K562 (cell line): ENCODE results near the gene TMPO. TPM values are rescaled to one million over a fixed set of nuclear protein-coding genes. Genes with fewer than 3 reads are reported as not detected.

Source experiments
- ERF ChIP-seq: fragments of 450-650 bp; formaldehyde crosslinking; IDR thresholded peaks from 2 replicates; pipeline ENCODE4 v1.4.0; 2020; ENCODE audit warnings: mild to moderate bottlenecking, mixed read lengths
- GABPB1 ChIP-seq: sonication (generic); formaldehyde crosslinking; IDR thresholded peaks from 2 replicates; pipeline ENCODE4 v1.8.0; 2022; ENCODE audit warnings: mild to moderate bottlenecking, missing genetic modification reagents
- HMG20B ChIP-seq: fragments of 250-450 bp; sonication (Bioruptor Pico); IDR thresholded peaks from 2 replicates; pipeline ENCODE4 v1.5.0; 2021; ENCODE audit warnings: mild to moderate bottlenecking
- MYC ChIP-seq, 2 experiments: fragments of 250-450 bp in 1 of 2; sonication (Bioruptor Pico) in 1 of 2; IDR thresholded peaks; 2 replicates each; pipeline versions ENCODE4 v1.5.1 to v1.6.1; 2012 to 2021; ENCODE audit warnings: low read depth in 2 of 2, borderline replicate concordance in 1 of 2, improper control_type of control experiment in 1 of 2, low read length in 1 of 2, mild to moderate bottlenecking in 1 of 2, moderate library complexity in 1 of 2
- POLR2B ChIP-seq: fragments of 450-650 bp; IDR thresholded peaks from 2 replicates; pipeline ENCODE4 v1.6.1; 2018; ENCODE audit warnings: low read depth; ENCODE audit not compliant: partially characterized antibody
- TAF1 ChIP-seq: IDR thresholded peaks from 2 replicates; pipeline ENCODE4 v1.6.1; 2011; ENCODE audit warnings: mild to moderate bottlenecking, low read length, moderate library complexity; ENCODE audit not compliant: insufficient read depth, control insufficient read depth, severe bottlenecking; ENCODE audit errors: extremely low read depth
- polyA plus RNA-seq, 8 experiments: library from polyadenylated mRNA; depleted of rRNA in 4 of 8; stranded (reverse) in 5 of 8; unstranded in 3 of 8; fragments of >200 nt; fragmentation: Nextera tagmentation in 2 of 8; fragmentation: Illumina TruSeq in 1 of 8; extraction: Ambion mirVana in 2 of 8; extraction: Trizol in 1 of 8; gene quantifications; 2 replicates each; pipeline versions ENCODE4 v1.2.1 to v1.2.3, GENCODE V29; 2011 to 2014; ENCODE audit warnings: inconsistent platforms in 1 of 8, missing spikeins in 1 of 8
- total RNA-seq, 7 experiments: library from RNA; depleted of rRNA in 6 of 7; stranded (reverse); fragments of >200 nt in 6 of 7; fragmentation: Illumina TruSeq in 2 of 7; extraction: Trizol in 2 of 7; gene quantifications; 2 replicates each; pipeline versions ENCODE4 v1.2.1 to v1.2.3, GENCODE V29; 2011 to 2021; ENCODE audit warnings: low replicate concordance in 1 of 7
- TF ChIP-seq, protein P1 (sequence below): fragments of 250-450 bp; sonication (Bioruptor Pico); IDR thresholded peaks from 2 replicates; pipeline ENCODE4 v1.8.0; 2022; ENCODE audit warnings: inconsistent platforms, mild to moderate bottlenecking, moderate library complexity, borderline replicate concordance
- TF ChIP-seq, protein P2 (sequence below): sonication (generic); formaldehyde crosslinking; IDR thresholded peaks from 2 replicates; pipeline ENCODE4 v1.8.1; 2023; ENCODE audit warnings: mild to moderate bottlenecking, missing genetic modification reagents
- TF ChIP-seq, protein P3 (sequence below), 2 experiments: fragments of 450-650 bp; IDR thresholded peaks; 2 replicates each; pipeline ENCODE4 v1.6.1; 2016; ENCODE audit warnings: mild to moderate bottlenecking in 2 of 2, borderline replicate concordance in 1 of 2, low read depth in 1 of 2, moderate library complexity in 1 of 2
- TF ChIP-seq, protein P4 (sequence below), 2 experiments: fragments of 150-350 bp in 1 of 2; IDR thresholded peaks; 2 replicates each; pipeline ENCODE4 v1.6.1; 2012 to 2016; ENCODE audit warnings: low read depth in 2 of 2, low read length in 2 of 2, mild to moderate bottlenecking in 1 of 2, moderate library complexity in 1 of 2

The TMPO gene
- total and polyA plus RNA-seq, 9 of the 15 experiments (the other 6 are each of a cell fraction or from before 2014, with no cell fraction given): 62.1 to 263 (median 182) TPM

DNA sequence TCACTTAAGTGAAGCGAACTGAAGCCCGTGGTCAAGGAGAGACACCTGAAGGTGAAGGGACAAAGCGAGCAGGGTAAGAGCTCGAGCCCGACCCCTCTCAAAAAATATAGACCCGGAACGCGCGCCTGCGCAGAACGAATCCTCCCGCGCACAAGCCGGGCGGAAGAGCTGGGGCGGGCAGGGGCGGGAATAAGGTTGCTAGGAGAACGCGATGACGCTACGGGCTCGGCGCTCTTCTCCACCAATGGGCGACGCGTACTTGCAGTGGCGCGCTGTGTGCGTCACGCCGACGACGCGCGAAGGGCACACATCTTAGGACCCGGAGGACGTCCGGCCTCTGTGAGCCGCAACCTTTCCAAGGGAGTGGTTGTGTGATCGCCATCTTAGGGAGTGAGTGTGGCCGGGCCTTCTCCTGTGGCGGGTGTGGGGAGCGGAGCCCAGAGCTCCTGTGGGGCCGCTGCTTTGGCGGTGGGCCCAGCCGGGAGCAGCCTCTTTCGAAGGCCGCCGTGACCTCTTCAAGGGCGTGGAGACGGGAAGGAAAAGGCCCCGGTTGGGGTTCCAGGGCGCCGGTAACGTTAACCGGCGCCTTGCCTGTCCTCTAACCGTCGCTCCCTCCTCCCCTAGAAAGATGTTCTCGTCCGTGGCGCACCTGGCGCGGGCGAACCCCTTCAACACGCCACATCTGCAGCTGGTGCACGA is 78.1 kb downstream of the TMPO start, which contains the start of gene SLC25A3 (continued):
- TF ChIP-seq TAF1: peak; percentile 95
- TF ChIP-seq, protein P1, sequence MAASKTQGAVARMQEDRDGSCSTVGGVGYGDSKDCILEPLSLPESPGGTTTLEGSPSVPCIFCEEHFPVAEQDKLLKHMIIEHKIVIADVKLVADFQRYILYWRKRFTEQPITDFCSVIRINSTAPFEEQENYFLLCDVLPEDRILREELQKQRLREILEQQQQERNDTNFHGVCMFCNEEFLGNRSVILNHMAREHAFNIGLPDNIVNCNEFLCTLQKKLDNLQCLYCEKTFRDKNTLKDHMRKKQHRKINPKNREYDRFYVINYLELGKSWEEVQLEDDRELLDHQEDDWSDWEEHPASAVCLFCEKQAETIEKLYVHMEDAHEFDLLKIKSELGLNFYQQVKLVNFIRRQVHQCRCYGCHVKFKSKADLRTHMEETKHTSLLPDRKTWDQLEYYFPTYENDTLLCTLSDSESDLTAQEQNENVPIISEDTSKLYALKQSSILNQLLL (CRISPR knock-in tag): no peak
- TF ChIP-seq, protein P2, sequence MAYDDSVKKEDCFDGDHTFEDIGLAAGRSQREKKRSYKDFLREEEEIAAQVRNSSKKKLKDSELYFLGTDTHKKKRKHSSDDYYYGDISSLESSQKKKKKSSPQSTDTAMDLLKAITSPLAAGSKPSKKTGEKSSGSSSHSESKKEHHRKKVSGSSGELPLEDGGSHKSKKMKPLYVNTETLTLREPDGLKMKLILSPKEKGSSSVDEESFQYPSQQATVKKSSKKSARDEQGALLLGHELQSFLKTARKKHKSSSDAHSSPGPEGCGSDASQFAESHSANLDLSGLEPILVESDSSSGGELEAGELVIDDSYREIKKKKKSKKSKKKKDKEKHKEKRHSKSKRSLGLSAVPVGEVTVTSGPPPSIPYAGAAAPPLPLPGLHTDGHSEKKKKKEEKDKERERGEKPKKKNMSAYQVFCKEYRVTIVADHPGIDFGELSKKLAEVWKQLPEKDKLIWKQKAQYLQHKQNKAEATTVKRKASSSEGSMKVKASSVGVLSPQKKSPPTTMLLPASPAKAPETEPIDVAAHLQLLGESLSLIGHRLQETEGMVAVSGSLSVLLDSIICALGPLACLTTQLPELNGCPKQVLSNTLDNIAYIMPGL (CRISPR knock-in tag): no peak
- no peak for TF ChIP-seq HMG20B
- TF ChIP-seq GABPB1 (CRISPR knock-in tag): peak; percentile 85; the same call in 1 of the 2 replicates
- no peak for TF ChIP-seq ERF (CRISPR knock-in tag)
- peak; percentile 96 for TF ChIP-seq POLR2B
- TF ChIP-seq, protein P3, sequence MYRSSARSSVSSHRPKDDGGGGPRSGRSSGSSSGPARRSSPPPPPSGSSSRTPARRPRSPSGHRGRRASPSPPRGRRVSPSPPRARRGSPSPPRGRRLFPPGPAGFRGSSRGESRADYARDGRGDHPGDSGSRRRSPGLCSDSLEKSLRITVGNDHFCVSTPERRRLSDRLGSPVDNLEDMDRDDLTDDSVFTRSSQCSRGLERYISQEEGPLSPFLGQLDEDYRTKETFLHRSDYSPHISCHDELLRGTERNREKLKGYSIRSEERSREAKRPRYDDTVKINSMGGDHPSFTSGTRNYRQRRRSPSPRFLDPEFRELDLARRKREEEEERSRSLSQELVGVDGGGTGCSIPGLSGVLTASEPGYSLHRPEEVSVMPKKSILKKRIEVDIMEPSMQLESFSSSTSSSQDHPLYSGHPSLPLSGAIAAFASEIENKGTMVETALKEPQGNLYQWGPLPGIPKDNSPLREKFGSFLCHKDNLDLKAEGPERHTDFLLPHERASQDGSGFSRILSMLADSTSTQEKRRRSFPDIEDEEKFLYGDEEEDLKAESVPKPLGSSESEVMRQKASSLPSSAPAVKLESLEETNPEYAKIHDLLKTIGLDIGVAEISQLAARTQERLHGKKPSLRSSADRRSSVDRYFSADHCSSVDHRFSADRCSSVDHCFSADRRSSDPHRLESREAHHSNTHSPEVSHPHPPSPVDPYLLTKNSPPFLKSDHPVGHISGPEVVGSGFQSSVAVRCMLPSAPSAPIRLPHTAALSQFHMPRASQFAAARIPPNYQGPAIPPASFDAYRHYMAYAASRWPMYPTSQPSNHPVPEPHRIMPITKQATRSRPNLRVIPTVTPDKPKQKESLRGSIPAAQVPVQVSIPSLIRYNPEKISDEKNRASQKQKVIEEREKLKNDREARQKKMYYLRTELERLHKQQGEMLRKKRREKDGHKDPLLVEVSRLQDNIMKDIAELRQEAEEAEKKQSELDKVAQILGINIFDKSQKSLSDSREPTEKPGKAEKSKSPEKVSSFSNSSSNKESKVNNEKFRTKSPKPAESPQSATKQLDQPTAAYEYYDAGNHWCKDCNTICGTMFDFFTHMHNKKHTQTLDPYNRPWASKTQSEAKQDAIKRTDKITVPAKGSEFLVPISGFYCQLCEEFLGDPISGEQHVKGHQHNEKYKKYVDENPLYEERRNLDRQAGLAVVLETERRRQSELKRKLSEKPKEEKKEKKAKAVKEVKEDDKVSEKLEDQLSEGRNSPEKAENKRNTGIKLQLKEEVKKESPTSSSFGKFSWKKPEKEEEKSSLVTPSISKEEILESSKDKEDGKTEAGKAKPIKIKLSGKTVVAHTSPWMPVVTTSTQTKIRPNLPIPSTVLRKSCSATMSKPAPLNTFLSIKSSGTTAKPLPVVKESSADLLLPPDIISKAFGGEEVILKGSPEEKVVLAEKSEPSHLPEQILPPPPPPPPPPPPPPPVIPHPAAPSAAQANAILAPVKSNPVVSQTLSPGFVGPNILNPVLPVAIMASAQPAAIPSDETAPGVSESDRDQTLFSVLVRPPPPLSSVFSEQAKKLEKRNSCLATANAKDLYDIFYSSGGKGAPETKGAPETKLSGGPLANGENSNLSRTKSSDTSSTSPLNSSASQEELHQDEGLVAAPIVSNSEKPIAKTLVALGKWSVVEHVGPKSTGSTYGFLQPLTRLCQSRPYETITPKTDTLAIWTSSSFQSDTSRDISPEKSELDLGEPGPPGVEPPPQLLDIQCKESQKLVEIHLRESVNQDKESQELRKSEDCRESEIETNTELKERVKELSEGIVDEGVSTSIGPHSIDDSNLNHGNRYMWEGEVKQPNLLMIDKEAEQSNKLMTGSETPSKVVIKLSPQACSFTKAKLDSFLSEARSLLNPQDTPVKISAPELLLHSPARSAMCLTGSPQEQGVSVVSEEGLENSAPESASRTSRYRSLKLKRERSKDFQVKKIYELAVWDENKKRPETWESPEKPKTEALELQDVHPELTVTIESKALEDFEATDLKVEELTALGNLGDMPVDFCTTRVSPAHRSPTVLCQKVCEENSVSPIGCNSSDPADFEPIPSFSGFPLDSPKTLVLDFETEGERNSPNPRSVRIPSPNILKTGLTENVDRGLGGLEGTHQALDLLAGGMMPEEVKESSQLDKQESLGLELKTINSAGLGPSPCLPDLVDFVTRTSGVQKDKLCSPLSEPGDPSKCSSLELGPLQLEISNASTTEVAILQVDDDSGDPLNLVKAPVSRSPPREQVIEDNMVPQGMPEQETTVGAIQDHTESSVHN (IDR thresholded peaks at IDR 0.05; ENCODE audit: borderline replicate concordance in 1 of 2, low read depth in 1 of 2): no peak
- TF ChIP-seq, protein P4, sequence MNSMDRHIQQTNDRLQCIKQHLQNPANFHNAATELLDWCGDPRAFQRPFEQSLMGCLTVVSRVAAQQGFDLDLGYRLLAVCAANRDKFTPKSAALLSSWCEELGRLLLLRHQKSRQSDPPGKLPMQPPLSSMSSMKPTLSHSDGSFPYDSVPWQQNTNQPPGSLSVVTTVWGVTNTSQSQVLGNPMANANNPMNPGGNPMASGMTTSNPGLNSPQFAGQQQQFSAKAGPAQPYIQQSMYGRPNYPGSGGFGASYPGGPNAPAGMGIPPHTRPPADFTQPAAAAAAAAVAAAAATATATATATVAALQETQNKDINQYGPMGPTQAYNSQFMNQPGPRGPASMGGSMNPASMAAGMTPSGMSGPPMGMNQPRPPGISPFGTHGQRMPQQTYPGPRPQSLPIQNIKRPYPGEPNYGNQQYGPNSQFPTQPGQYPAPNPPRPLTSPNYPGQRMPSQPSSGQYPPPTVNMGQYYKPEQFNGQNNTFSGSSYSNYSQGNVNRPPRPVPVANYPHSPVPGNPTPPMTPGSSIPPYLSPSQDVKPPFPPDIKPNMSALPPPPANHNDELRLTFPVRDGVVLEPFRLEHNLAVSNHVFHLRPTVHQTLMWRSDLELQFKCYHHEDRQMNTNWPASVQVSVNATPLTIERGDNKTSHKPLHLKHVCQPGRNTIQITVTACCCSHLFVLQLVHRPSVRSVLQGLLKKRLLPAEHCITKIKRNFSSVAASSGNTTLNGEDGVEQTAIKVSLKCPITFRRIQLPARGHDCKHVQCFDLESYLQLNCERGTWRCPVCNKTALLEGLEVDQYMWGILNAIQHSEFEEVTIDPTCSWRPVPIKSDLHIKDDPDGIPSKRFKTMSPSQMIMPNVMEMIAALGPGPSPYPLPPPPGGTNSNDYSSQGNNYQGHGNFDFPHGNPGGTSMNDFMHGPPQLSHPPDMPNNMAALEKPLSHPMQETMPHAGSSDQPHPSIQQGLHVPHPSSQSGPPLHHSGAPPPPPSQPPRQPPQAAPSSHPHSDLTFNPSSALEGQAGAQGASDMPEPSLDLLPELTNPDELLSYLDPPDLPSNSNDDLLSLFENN (IDR thresholded peaks at IDR 0.05; ENCODE audit: low read depth in 2 of 2, low read length in 2 of 2): peak in 1 of 2 experiments; percentile 69; a peak in 2 of 4 replicates
- TF ChIP-seq MYC (IDR thresholded peaks at IDR 0.05; ENCODE audit: low read depth, low read length): peak; percentile 93
- peak; percentile 74; the same call in 1 of the 2 replicates for TF ChIP-seq MYC (CRISPR knock-in tag; IDR thresholded peaks at IDR 0.05; ENCODE audit: borderline replicate concordance, low read depth)
